NCI-H748 (cell line): Measurements from ENCODE around the gene EPHB1.
A peak's percentile ranks its signal among the peaks of the same experiment; 100 is the strongest.

Source experiments
- DNase-seq: peaks from one replicate; lab custom pipeline; 2025; ENCODE audit not compliant: unreplicated experiment; lab: John Stamatoyannopoulos, UW

EPHB1 gene

GRCh38 chr3:134807189-134807588, 12.1 kb downstream of the EPHB1 start:
- no peak for DNase-seq

- no peak for DNase-seq
Measured at GRCh38 chr3:134808835-134809234, 13.8 kb downstream of the EPHB1 start.

- peak; percentile 84 for DNase-seq
Measured at GRCh38 chr3:134809427-134810051, 14.5 kb downstream of the EPHB1 start.

GRCh38 chr3:134810052-134810435, 15.0 kb downstream of the EPHB1 start:
- DNase-seq = no peak

DNA sequence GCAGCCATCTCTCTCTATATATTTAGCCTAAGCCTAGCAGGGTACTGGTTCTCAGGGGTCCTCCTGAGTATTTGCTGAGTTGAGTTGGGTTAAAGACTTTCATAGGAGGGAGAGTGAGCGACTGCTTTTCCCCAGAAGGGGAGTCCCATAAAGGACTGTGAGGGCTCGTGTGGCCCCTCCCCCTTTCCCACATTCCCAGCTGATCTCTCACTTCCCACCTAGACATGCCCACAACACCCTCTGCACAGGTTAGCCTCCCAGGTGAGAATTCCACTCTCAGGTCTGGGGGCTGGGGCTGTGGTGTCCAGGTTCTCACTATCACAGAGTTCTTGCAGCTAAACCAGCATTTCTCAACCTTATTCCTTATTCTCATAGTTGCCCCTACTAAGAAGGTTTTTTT, 15.8 kb downstream of the EPHB1 start:
- no peak for DNase-seq

- no peak for DNase-seq
Measured at GRCh38 chr3:134813618-134814017, 18.6 kb downstream of the EPHB1 start.

DNA sequence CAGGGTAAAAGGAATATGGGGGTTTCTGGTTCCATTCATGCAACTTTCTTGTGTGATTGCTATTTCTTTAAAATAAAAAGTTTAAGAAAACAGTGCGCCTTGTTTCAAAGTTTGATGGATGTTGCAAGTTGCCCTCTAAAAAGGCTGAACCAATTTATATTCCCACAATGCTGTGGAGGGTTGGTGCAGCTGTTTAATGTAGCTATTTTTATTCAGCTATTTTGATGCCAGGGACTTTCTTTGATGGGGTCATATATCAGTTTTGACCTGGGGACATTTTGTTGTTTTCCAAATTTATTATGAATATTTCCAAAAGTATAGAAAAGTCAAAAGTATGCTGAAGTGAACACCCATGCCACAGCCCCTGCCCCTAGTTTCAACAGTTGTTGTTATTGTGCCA, 20.5 kb downstream of the EPHB1 start:
- no peak for DNase-seq

GRCh38 chr3:134816623-134817022, 21.6 kb downstream of the EPHB1 start:
- no peak for DNase-seq

DNA sequence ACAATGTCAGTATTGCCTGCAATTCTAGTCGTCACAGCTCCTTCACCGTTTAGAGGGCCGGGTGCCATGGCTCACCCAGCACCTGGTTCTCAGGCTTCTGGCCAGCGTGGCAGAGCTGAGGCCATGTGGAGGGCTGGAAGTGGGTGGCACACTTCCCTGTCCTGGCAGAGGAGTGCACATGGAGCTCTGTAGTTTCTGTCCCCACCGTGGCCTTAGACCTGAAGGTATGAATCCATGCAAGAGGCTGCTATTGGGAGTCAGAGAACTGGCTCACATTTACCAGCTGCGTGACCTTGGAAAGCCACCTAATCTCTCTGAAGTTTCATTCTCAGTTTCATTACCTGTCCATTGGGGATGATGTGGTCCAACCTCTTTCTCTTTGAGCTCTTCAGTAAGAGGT, 22.2 kb downstream of the EPHB1 start:
- no peak for DNase-seq

- DNase-seq = no peak
Measured at GRCh38 chr3:134820994-134821393, 25.9 kb downstream of the EPHB1 start.

DNA sequence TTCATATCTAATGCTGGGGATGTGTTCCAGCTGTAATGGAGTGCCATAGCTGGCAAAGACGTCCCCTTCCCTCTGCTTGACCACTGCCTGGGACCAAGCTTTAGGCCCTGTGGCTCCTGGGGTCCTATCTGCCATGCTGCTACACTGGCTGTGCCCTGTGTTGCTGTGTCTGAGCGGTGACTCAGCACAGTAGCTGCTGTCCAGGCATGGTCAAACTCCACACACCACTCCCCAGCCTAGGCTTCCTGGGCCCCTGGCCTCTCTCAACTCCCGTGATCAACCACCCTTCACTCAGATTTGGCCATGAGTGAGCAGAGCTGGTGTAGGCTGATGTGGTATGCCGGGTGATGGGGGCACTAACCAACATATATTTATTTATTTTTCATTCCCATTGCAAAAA, 27.0 kb downstream of the EPHB1 start:
- no peak for DNase-seq

DNA sequence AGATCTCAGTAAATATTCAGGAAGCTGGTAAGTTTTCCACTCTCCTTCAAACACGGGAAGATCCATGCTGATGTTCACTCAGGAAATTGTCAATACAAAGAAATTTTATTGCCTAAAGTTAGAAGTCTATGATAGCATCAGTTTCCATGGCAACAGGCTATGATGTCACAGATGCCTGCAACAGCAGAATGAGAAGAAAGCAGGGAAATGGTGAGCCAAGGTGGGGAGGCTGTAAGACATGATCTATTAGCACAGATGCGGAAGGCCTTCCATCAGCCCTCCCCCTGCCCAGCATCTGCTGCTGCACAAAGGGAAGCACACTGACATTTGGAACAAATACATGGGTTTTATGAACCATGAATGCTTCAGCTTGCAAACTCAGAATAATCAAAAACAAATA, 28.6 kb downstream of the EPHB1 start:
- DNase-seq = peak; percentile 65

DNA sequence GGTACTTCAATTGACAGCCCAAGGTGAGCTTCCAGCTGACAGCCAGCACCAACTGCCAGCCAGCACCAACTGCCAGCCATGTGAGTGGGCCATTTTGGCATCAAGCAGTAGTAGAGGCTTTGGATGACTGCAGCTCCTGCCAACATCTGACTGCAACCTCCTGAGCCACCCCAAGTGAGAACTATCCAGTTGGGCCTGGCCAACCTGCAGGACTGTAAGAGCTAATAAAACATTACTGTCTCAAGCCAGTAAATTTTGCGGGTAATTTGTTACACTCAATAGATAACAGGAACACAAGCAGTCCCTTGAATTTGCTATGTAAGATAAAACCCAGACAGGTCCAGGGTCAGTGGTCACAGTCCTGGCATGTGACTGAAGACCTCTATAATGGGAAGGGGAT, 29.7 kb downstream of the EPHB1 start:
- no peak for DNase-seq

GRCh38 chr3:134827213-134827612, 32.2 kb downstream of the EPHB1 start:
- DNase-seq = no peak

- no peak for DNase-seq
Measured at GRCh38 chr3:134829721-134830120, 34.7 kb downstream of the EPHB1 start.

- no peak for DNase-seq
Measured at GRCh38 chr3:134832585-134832984, 37.5 kb downstream of the EPHB1 start.

GRCh38 chr3:134833453-134834163, 38.5 kb downstream of the EPHB1 start:
- no peak for DNase-seq

DNA sequence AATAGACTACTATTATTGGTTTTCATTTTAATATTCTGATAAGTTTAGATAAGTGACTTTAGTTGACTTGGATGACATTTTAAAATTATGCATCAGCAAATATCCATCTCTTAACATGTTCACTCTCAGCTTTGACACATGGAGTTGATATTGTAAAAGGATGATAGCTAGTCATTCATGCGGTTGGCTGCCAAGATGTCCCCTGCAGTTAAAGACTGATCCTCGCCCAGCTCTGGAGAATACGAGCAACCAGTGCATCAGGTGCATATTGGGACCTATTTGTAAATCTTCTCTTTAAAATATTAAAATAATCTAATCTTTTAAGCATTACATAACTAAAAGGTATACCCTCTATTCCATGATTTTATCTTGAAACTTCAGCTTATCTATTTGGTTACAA, 41.9 kb downstream of the EPHB1 start:
- DNase-seq = no peak

DNA sequence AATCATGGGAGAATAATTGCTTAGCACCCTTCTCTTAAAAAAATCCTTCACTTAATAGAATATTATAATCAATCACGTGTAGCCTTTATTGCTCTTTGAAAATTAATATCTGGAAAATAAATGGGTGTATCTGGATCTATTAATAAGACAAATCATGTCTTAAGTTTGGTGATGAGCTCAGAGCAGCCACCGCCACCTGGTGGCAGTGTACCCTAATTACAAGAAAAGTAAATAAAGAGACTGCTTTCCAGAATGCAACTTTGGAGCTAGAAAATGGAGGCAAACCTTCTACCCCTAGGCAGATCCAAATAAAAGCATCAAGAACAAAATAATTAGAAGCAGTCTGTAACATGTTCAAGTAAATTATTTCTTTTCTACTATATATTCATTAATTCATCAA, 43.5 kb downstream of the EPHB1 start:
- no peak for DNase-seq

DNA sequence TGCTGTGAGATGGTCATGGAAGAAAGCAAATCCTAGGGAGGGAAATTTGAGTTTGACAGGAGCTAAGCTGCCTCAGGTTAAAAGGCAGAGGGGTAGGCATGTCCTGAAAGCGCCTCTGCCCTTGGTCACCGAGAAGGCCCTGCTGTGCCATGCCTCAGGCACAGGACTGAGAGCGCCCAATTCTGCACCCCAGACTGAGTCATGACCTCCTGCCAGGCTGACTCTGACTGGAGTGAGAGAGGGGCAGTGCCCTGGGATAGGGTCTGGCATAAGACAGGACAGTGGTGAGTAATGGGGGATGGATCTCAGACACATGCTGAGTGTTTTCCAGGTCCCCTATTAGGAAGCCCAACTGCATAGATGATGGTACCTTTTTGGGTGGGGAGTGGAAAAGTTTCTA, 44.4 kb downstream of the EPHB1 start:
- no peak for DNase-seq

GRCh38 chr3:134839990-134840389, 44.9 kb downstream of the EPHB1 start:
- DNase-seq = no peak

DNA sequence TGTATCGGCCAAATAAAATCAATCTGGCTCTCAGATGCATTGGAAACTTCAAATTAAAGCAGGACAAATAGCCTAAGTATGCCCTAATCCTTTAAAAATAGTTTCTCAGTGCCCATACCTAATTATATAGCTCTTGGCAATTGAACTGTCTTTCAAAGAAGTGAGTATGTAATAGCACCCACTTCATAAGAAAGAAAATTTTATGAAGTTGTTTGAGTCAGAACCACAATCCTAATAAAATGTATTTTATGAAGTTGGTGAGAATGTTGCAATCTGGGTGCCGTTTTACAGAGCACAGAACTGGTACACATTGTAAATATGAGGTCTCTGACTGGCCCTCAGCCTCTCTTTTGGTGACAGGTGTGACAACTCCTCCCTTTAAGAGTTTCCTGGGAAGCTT, 45.4 kb downstream of the EPHB1 start:
- no peak for DNase-seq

DNA sequence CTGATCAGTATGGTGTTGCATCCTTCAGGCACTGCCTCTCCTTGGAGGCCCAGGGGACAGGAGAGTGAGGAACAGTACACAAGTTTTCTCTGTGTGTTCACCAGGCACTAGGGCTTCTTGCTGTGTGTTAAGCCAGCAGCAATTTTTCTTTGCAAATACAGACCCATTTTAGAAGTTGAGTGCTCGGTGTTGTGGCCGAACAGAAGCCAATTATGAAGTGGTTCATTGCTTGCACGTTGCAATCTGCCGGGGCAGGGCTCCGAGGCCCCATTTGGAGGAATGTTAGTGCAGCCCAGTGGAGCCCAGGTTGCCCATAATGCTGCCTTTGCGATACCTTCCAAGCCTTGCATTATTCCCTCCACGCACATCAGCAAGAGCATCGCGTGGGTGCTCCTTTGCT, 51.0 kb downstream of the EPHB1 start:
- no peak for DNase-seq
